ENCODE measurements around the gene CHD2.
"Not testable (repeated sequence)": the region's sequence is repeated elsewhere in the genome, so short reads cannot be mapped to it uniquely, and the experiment has no call there.

Gene CHD2

DNA sequence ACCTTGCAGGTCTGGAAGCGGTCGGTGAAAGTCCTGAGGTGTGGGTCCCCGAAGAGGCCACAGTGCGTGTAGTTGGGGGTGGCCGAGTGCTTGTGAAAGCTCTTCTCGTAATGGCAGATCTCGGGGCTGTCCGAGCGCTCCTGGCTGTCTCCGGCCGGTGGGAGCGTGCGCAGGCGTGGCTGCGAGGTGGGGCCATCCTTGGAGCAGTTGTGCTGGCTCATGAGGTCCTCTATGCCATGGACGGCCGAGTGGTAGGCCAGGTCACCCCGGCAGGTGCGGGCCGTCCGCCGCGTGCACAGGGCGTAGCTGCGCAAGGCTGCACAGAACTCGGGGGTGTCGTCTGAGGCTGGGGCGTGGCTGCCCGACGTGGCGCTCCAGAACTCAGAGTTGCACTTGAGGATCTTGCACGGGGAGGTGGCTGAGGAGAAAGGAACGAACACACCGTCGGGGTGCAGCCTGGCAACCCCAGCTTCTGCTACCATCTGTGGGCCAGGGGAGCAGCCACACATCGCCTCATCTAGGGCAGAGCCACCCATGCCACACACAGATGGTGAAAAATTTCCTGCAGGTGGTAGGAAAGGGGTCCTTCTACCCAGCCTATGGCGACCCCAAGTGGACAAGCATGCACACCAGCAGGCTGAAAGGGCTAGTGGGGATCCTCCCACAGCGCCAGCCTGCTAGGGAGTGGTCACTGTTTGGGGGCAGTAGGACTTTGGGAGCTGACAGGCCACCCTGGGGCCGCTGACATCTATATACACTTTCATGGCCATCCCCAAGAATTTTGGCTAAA, 152.2 kb downstream of the CHD2 start:
- DNase-seq, result no peak

DNA sequence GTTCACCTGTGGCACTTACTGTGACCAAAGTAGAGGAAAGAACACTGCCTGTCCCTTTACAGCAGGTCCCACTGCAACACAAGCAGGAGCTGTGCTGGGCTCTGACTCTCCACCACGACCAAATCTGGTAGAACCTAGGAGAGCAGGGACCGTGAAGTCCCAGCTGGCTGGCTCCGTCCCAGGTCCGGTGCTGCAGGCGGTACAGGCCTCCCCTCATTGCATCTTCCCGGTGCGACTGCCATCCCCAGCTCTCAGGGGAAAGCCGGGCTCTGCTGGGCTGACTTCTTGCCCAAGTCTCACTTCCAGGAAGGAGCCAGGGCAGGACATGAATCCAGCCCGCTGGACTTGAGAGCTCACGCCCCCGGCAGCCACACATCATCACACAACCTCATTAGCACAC, 155.1 kb downstream of the CHD2 start:
- DNase-seq, result no peak

DNA sequence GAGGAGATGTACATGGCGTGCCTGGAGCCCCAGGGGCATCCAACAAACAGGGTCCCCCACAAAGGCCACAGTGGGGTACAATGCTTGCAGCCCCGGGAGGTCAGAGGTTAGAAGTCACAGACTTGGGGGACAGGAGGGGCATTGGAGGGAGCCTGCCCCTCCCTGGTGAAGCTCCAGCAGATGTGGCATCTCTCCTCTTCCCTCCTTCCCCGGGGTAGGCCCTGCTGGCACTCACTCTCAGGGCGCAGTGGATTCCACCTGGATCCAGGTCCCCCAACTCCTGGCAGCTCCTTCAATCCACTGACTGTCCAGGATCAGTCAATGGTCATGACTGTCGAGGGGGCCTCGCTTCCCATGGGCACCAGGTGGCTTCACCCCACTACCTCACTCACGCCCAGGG, 156.7 kb downstream of the CHD2 start:
- no peak for DNase-seq

DNA sequence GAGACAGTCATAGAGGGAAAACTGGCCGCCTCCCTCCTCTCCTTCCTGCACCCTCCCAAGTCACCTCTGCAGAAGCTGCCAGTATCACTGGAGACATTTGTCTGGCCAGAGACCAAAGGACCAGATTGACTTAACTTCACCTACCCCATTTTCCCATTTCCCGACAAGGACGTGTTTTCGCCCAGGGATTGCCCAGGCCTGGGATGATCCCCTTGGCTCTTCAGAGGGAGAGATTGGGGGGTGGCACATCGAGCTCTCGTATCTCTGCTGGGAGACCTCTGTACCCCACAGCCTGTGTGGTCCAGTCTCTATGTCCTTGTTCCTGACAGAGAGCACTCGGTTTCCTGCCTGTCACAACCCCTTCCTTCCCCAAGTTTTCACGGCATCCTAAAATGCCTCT, 157.5 kb downstream of the CHD2 start:
- no peak for DNase-seq

DNA sequence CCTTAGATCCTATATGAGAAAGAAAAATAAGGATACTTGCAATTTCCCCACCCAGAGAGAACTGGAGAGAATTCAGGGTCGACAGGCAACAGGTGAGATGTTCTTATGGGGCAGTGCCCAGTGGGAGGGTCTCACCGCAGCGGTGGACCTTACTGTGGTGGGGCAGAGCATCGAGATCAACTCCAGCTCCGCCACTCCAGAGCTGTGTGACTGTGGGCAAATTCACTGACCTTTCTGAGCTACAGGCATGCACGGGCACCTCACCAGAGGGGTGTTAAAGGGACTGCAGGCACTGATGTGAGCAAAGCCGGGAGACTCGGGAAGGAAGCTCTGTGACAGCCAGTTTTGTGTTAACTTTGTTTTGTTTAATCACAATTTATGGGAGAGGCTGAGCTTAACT, 158.0 kb downstream of the CHD2 start:
- no peak for DNase-seq

DNA sequence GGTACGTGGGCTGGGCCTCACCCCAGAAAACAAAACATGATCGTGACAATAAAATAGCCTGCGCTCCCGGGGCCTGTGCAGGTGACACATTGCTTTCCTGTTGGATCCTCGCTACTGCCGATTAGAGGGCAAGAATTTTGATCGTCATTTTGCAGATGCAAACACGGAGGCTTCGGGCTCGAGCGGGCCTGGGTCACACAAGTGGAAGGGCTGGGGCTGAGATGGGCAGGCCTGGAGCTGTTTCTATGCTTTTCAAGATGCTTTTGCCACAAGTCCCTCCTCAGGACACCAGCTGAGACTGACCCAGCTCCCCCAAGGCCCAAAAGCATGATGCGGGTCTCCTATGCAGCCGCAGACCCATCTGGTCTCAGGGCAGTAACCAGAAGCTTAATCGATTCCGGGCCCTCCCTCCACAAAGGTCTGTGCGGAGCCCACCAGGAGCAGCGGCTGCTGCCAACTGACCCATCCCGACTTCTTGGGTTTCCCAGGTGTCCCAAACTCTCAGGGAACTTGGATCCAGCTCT, 158.8 kb downstream of the CHD2 start:
- no peak for DNase-seq

DNA sequence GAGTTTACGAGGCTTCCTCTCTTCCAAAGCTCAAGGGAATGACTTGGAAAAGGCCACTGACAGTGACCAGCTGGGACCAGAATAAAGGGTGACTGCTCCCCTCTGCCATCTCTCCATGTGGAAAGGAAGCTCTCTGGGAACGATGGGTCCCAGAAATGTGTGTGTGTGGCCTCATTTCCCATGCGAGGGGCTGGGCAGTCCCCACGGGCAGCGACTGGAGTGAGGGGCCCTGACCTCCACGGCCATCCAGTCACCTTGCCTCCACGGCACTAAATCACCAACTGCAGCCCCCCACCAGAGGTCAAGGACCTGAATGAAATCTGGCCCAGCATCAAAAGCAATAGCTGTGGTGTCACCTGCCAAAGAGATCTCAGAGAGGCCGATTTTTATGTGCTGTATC, 159.3 kb downstream of the CHD2 start:
- DNase-seq, result no peak

DNA sequence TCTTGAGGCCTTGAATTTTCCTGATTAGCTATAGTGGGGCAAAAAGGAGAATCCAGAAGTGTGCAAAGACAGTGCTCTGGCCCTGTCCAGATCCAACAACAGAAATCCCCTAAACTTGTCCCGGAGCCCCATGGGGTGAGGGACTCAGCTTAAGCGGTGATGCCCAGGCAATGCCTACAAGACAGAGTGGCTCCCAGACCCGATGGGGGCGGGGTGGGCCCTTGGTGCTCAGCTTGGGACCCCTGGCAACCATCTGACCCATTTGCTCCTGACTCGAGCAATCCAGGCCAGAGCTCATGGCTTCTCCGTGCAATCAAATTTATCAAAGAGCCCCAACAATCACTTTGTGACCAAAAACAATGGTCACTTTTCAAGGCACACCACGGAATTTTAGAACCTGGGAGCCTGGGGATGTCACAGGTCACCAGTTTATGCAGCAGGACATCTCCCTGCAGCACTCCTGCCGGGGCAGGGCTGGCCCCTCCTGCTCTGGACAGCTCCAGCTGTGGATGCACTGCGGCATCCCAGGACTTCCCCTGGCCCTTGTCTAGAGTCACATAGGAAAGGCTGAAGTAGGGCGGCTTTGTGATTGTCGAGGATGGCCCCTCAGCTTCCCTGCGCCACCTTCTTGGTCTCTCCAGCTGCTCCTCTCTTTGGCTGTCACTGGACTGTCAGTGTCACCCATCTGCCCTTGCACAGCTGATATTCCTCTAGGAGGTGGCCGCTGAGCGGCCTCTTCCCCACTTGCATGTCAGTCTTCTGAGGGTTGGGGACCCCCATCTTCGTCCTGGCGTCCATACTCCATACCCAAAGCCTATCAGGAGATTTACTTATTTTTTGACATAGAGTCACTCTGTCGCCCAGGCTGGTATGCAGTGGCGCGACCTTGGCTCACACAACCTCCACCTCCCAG, 160.5 kb downstream of the CHD2 start:
- DNase-seq, result no peak

DNA sequence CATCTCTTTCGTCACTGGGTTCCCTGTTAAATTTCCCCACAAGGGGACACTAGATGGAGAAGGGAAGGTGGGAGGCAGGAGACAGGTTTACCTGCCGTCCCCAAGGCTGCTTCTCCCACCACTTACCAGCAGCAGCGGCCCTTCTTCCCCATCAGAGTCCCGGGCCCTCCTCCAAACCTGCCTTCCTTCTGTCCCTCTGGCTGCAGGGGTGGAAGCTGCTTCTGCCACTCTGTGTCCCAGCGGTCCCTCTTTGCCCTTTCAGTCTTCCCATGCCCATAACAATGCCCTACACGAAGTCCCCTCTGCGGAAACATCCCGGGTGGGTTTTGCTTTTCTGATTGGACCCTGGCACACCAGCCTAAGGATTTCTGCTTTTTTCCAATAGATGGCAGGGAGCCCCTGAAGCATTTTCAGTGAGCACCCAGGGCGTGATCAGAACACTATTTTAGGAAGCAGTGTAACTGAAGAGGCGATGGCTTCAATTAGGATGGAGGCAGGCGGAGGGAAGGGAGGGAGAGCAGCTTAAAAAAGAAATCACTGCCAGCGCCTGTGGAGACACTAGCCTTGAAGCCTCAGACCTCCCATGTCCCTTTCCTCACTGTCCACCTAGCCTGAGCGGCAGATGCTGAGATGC, 162.6 kb downstream of the CHD2 start:
- DNase-seq, result not testable (repeated sequence)

DNA sequence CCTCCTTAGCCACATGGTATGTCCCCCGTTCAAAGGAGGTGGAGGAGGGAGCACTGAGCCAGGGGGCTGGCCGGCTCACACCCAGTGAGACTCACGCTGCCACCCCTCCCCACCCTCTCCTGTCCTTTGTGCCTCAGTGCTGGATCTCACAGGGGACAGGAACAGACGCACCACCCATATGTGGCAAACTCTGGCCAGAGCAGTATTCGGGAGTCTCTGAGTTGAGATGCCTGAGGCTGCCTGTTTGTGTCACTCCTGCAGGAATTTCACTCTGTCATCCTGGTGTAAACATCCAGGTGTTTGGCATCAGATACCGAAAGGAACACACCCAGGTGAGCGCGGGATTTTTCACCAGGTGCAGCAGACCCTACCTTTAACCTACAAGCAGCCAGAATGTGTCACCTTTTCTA, 163.1 kb downstream of the CHD2 start:
- no peak for DNase-seq

DNA sequence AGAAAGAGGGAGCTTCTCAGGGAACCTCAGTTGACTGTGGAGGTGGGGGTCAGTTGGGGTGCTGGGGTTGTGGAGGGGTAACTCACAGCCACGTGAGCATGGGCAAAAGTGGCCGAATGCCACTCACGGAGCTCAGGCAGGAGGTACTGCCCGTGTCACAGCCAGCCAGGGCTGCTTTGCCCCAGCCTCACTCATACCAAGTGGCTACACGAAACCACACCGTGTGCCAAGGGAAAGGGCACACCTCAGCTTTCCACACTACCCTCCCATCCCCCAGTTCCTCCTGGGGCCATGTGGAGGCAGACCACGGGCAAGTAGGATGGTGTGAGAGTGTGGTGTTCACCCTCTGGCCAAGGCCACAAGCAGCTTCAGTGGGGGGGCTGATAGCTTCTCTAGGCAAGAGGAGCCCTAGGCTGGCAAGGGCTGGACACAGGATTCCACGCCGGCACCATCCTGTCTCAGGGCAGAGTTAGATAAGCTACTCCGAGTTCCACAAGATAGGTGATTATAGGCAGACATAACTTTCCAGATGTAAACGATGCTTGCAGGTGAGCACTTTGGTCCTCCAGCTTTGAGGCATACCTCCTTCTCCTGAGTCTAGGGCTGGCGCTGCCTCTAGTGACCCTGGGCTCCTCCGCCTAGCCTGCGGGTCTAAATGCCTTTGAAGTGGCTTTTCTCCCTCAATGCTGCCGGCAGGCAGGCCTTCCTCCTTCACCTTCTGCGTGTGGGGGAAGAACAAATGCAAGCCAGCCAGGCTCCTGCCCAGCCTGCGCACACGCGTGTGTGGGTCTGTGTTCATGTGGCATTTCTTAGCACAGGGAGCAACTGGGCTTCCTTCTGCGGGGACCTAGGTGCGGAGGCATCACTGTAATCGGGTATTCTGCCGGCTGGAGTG, 163.9 kb downstream of the CHD2 start:
- DNase-seq, result no peak

DNA sequence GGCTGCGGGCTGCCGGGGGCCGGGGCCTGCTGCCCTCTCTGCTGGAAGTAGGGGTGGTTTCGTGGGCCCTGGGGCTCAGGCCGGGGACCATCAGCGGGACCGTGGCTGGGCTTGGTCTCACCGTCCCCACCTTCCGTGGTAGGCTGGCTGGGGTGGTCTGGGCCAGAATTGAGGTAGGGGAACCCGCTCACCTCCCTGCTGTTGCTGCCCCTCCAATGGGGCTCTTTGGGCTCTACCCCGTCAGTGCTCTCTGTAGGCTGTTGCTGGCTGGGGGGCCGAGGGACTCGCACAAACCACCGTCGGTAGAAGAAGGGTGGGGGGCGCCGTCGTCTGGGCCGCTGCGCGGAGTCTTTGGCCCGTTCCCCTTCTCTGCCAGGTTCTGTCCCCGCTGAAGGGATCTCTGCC, 165.5 kb downstream of the CHD2 start:
- DNase-seq, result no peak

DNA sequence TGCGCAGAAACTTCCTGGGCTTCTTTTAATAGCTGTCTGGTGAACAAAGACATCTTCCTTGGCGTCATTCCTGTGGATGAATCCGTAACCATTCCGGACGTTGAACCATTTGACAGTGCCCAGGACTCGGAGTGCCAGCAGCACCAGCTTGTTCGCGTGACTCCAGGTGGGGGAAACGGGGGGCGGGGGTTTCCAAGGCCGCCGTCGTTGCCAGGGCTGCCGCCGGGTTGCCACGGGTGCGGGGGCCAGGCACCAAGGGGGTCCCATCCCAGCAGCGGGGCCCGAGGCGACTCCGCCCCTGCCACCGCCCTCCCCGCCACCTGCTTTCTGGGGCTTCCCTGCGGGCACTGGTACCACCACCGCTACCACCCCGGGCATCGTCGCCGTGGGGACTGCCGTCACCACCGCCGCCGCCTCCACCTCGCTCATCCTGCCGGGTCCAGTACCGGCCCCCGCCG, 166.1 kb downstream of the CHD2 start:
- DNase-seq, result no peak

DNA sequence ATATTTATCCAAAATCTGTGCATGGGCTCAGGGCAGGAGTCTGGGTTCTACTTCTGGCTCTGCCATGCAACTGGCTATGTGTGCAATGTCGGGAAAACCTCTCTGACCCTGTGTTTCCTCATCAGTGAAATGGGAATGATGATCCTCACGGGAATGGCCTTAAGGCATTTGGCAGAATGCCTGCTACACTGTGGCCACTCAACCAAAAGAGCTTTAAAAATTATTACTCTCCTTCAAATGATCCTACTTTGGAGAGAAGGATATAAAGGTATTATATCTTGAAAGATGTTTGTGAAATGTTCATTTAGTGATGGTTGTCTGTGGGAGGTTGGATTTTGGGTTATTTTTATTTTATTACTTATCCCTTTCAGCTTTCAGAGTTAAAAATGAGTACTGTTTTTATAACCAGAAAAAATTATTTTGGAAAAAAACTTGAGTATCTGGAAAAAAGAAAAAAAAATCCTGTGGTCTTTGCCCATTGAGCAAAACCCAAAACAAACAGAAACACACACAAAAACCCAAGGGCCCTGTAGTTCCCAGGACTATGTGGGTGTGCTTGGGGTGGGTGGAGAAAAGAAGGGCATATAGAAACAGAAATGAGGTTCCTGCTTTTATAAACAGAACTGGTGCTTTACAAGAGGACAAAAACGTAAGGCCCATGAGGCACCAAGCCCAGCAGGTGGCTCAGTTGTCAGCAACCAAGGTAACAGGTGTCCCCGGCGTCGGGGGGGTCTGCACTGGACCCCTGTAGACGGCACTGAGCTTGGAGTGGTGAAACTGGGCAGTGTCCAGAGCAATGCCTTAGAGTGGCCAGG, 166.9 kb downstream of the CHD2 start:
- no peak for DNase-seq

DNA sequence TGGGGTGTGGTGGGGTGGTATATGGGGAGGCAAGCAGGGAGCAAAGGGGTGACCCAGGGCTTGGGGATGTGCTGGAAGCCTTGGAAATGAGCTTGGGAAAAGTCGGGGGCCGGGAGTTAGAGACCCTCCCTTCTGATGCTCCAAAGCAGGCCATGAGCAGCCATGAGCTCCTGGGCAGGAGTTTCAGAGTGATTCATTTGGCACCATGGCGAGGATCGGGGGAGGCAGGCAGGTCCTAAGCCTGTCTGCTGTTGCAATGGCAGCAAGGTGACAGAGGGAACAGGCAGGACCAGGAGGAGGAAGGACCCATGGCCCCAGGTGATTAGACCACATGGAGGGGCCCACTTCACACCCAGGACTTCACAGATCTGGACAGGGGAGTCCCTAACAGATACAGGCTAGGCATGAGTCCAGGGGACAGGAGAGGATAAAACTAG, 167.5 kb downstream of the CHD2 start:
- no peak for DNase-seq

DNA sequence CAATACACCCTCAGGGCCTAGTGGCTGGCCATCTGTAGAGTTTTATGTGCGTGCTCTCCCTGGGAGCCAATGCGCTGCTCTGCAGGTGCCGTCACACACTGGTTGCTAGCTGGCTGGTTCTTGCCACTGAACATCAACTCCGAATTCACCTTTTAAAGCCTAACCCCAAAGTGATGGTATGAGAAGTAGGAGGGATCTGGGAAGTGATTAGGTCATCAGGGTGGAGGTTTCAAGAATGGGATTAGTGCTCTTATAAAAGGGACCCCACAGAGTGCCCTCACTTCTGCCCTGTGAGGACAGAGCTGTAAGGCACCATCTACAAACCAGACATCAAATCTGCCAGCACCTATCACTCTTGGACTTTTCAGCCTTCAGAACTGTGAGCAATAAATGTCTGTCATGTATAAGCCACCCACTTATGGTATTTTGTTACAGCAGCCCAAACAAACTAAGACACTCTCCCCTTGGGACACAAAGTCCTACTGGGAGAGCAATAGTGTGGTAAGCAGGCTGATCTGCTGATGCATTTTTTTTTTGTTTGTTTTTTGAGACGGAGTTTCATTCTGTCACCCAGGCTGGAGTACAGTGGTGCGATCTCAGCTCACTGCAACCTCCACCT, 168.6 kb downstream of the CHD2 start:
- no peak for DNase-seq

DNA sequence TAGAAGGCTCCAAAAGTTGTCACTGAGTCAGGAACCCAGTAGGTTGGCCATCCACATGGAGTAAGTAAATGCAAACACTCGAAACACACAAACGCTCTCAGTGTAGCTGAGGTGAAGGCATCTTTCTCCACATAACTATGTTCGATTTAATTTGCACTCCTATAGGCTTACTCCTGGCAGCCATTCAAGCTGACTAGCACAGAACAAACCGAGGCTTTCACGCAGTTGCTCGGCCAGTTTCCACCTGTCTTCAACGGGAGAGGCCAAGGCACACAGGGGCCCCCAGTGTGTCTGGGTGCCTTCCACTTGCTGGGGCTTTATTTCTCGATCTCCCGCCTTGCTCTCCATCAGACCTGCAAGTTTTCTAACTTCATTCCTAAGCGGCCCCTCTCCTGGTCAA, 170.0 kb downstream of the CHD2 start:
- DNase-seq, result no peak

DNA sequence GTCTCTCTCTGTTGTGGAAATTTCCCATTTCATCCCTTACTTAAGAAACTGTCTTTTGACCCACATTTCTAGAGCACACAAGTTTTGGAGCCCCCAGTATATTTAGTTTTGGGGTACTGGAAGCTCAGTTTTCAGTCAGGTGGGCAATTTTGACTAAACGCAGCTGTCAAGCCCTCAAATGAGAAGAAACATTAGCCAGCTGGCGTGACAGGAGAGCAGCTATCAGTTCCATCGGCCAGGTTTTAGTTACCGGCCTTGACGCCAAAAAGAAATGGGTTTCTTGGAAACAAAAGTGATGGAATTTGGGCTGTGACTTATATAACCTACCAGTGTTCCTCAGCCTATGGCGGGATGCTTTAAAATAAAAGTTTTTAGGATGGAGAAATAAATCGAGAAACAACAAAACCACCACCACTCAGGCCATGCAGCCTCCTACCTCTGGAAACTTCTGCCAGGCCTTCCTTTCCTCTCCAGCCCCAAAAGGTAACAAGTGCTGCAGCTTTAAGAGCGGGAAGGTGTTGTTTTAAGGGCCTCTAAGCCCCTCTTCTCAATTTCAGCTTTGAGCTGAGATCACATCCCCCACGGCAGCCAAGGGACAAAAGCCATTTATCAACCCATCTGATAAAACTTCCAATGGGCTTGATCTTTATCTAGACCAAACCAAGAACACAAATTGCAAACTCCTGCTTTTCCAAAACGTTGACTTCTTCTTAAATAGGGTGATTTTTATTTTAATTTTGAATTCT, 170.6 kb downstream of the CHD2 start:
- DNase-seq, result no peak

DNA sequence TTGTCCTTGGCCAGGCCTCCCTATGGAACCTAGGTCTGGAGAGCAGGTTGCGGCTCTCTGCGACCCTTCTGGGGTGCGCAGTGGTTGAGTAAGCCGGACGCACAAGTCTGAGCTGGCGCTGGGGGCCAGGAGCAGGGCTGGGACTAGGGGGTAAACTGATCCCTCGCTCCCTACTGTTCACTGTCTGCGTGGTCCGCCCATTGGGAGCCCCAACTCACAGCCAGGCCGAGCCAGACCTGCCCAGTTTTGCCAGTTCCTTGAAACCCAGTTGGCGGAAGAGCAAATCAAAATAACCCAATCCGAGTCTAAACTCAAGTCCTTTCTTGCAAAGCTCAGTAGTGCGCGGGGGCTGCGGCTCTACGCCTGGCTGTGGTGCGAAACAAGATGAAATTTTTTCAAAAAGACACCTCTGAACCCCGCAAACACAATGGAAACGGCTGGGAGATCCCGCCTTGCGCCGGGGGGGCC, 171.4 kb downstream of the CHD2 start:
- no peak for DNase-seq

DNA sequence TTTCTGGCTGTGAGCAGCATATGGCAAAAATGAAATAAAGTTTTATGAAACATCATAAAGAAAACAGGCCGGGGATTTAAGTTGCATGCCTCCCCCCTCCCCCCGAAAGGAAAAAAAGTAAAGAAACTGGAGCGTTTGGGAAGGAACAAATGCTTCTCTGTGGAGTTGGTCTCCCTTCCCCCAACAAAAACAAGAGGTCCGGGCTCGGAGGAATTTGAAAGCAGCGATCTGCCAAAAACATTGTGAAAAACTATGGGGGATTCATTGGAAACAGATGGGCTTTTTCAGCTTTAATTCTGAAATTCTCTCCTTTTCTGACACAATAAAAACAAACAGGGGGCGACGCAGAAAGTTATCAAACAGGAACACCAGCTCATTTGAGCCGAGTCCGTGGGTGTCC, 171.9 kb downstream of the CHD2 start:
- DNase-seq, result no peak
